ENCODE results near the gene TM4SF18.

- TF ChIP-seq POLR2A (IDR thresholded peaks at IDR 0.05) (no peak), CTCF (IDR thresholded peaks at IDR 0.05) (no peak)
These were observed 28.9 kb upstream of the TM4SF18 start for GRCh38 chr3:149362366-149362765.

All from uterus (tissue), 2 donors.